H1 (cell line): ENCODE measurements around the gene ATP5MC2. TPM values are rescaled to one million over a fixed set of nuclear protein-coding genes. Genes with fewer than 3 reads are reported as not detected.

Experiments used
- CTCF ChIA-PET: fragments of 300-600 bp; sonication (Branson Sonifier 250); formaldehyde crosslinking; loops from one replicate; lab custom pipeline; 2021; ENCODE audit not compliant: partially characterized antibody; lab: Charles Lee
- POLR2A ChIA-PET: fragments of 300-600 bp; sonication (Branson Sonifier 250); formaldehyde crosslinking; loops from one replicate; lab custom pipeline; 2021; ENCODE audit warnings: inconsistent platforms; ENCODE audit not compliant: partially characterized antibody; lab: Charles Lee
- DNase-seq, 2 experiments: peaks; one replicate each; pipeline versions ENCODE4 v3.0.0 to v3.0.0-alpha.2; 2010 to 2022; ENCODE audit warnings: low spot score in 2 of 2, low read depth in 1 of 2, mixed read lengths in 1 of 2
- FAIRE-seq: peaks from 2 replicates; lab custom pipeline; 2011; peaks lifted over from hg19 to GRCh38; lab: Jason Lieb, UNC
- H2AFZ ChIP-seq: 2 replicates; pipeline ENCODE4 v1.8.1; 2012; ENCODE audit warnings: low read length, inconsistent platforms
- H2AK5ac ChIP-seq: 2 replicates; pipeline ENCODE4 v1.6.1; 2013; ENCODE audit warnings: low read depth, low read length
- H2BK120ac ChIP-seq: replicated peaks from 2 replicates; pipeline ENCODE3; 2013; ENCODE audit warnings: low read depth, low read length, inconsistent platforms
- H2BK12ac ChIP-seq: 2 replicates; pipeline ENCODE4 v1.6.1; 2013; ENCODE audit warnings: low read depth, low read length
- H2BK15ac ChIP-seq: 2 replicates; pipeline ENCODE4 v1.6.1; 2013; ENCODE audit warnings: low read length
- H2BK20ac ChIP-seq: 2 replicates; pipeline ENCODE4 v1.6.1; 2013; ENCODE audit warnings: low read length
- H2BK5ac ChIP-seq: 2 replicates; pipeline ENCODE4 v1.6.1; 2013; ENCODE audit warnings: low read depth, low read length
- H3K14ac ChIP-seq: 2 replicates; pipeline ENCODE4 v1.6.1; 2013; ENCODE audit warnings: inconsistent platforms; ENCODE audit not compliant: insufficient read length
- H3K18ac ChIP-seq: 2 replicates; pipeline ENCODE4 v1.6.1; 2013; ENCODE audit warnings: low read length; ENCODE audit errors: extremely low read depth
- H3K23ac ChIP-seq: 2 replicates; pipeline ENCODE4 v1.6.1; 2013; ENCODE audit warnings: inconsistent platforms; ENCODE audit not compliant: insufficient read length
- H3K23me2 ChIP-seq: 2 replicates; pipeline ENCODE4 v1.6.1; 2013; ENCODE audit warnings: low read depth, low read length
- H3K27ac ChIP-seq: 2 replicates; pipeline ENCODE4 v1.6.1; 2011; ENCODE audit warnings: low read depth, low read length, inconsistent platforms
- H3K27me3 ChIP-seq, 4 experiments: replicated peaks in 1 of 4; 1 replicate in 1 of 4; 2 replicates in 3 of 4; pipeline versions ENCODE4 v1.6.1 to v1.8.1; 2011 to 2013; ENCODE audit warnings: low read length in 3 of 4, mild to moderate bottlenecking in 3 of 4, inconsistent platforms in 2 of 4, mixed read lengths in 2 of 4, moderate library complexity in 1 of 4; ENCODE audit not compliant: control insufficient read depth in 3 of 4, insufficient read depth in 3 of 4; ENCODE audit errors: extremely low read depth in 1 of 4
- H3K36me3 ChIP-seq, 4 experiments: 2 replicates each; pipeline versions ENCODE4 v1.6.1 to v1.8.1; 2011 to 2013; ENCODE audit warnings: mild to moderate bottlenecking in 4 of 4, low read length in 3 of 4, moderate library complexity in 2 of 4, control low read depth in 1 of 4, inconsistent platforms in 1 of 4; ENCODE audit not compliant: insufficient read depth in 4 of 4, control insufficient read depth in 2 of 4
- H3K4ac ChIP-seq: replicated peaks from 2 replicates; pipeline ENCODE3; 2013; ENCODE audit warnings: low read length, low read depth, mixed read lengths, inconsistent platforms; ENCODE audit not compliant: insufficient read length
- H3K4me1 ChIP-seq, 4 experiments: replicated peaks in 1 of 4; 1 replicate in 1 of 4; 2 replicates in 3 of 4; pipeline versions ENCODE4 v1.6.1 to v1.8.1; 2011 to 2013; ENCODE audit warnings: low read length in 3 of 4, inconsistent platforms in 2 of 4, mixed read lengths in 1 of 4; ENCODE audit not compliant: insufficient read depth in 4 of 4, control insufficient read depth in 3 of 4
- H3K4me2 ChIP-seq, 2 experiments: 2 replicates each; pipeline versions ENCODE4 v1.6.1 to v1.8.1; 2011 to 2013; ENCODE audit warnings: low read depth in 2 of 2, low read length in 2 of 2, control low read depth in 1 of 2, inconsistent platforms in 1 of 2, mild to moderate bottlenecking in 1 of 2; ENCODE audit not compliant: insufficient read depth in 1 of 2
- H3K4me3 ChIP-seq, 4 experiments: fragments of 200-600, 300-600 bp in 1 of 4; sonication (generic), shearing (Covaris generic), sonication (Bioruptor Twin) in 1 of 4; 2 replicates each; pipeline versions ENCODE4 v1.5.1 to v1.8.1; 2011 to 2016; ENCODE audit warnings: low read length in 4 of 4, low read depth in 3 of 4, control low read depth in 2 of 4, inconsistent platforms in 2 of 4, mild to moderate bottlenecking in 2 of 4, mixed read lengths in 1 of 4, moderate library complexity in 1 of 4; ENCODE audit not compliant: insufficient read depth in 2 of 4; ENCODE audit errors: extremely low read depth in 1 of 4
- H3K56ac ChIP-seq: replicated peaks from 2 replicates; pipeline ENCODE3; 2013; ENCODE audit warnings: low read depth, mild to moderate bottlenecking, mixed read lengths, low read length, inconsistent platforms; ENCODE audit not compliant: insufficient read length
- H3K79me1 ChIP-seq: 2 replicates; pipeline ENCODE4 v1.6.1; 2013; ENCODE audit warnings: low read depth, low read length, control low read depth
- H3K79me2 ChIP-seq, 2 experiments: 2 replicates each; pipeline versions ENCODE4 v1.6.1 to v1.8.1; 2012 to 2013; ENCODE audit warnings: low read length in 2 of 2, mild to moderate bottlenecking in 2 of 2, inconsistent platforms in 1 of 2; ENCODE audit not compliant: insufficient read depth in 2 of 2, control insufficient read depth in 1 of 2
- H3K9ac ChIP-seq, 4 experiments: replicated peaks in 1 of 4; 1 replicate in 1 of 4; 2 replicates in 3 of 4; pipeline versions ENCODE4 v1.6.1 to v1.8.1; 2011 to 2013; ENCODE audit warnings: low read depth in 3 of 4, low read length in 3 of 4, control low read depth in 2 of 4, mild to moderate bottlenecking in 2 of 4, moderate library complexity in 2 of 4, inconsistent platforms in 1 of 4; ENCODE audit errors: extremely low read depth in 1 of 4
- H3K9me3 ChIP-seq, 2 experiments: 2 replicates each; pipeline versions ENCODE4 v1.6.1 to v1.8.1; 2012 to 2013; ENCODE audit warnings: mild to moderate bottlenecking in 2 of 2, moderate library complexity in 2 of 2, control low read depth in 1 of 2, inconsistent platforms in 1 of 2, low read depth in 1 of 2, low read length in 1 of 2, mixed read lengths in 1 of 2; ENCODE audit not compliant: insufficient read depth in 2 of 2
- H4K20me1 ChIP-seq, 2 experiments: replicated peaks in 1 of 2; 2 replicates each; pipeline versions ENCODE3 to v1.8.1; 2011 to 2013; ENCODE audit warnings: inconsistent platforms in 2 of 2, low read length in 2 of 2, mild to moderate bottlenecking in 1 of 2; ENCODE audit not compliant: insufficient read depth in 2 of 2, control insufficient read depth in 1 of 2
- H4K5ac ChIP-seq: 2 replicates; pipeline ENCODE4 v1.6.1; 2013; ENCODE audit warnings: low read length, low read depth, mixed read lengths, inconsistent platforms; ENCODE audit not compliant: insufficient read length
- H4K8ac ChIP-seq: 2 replicates; pipeline ENCODE4 v1.8.0; 2013; ENCODE audit warnings: mild to moderate bottlenecking, moderate library complexity, low read length, inconsistent platforms; ENCODE audit not compliant: insufficient read depth; ENCODE audit errors: extremely low read depth
- H4K91ac ChIP-seq: replicated peaks from 2 replicates; pipeline ENCODE3; 2013; ENCODE audit warnings: low read length, mixed read lengths, inconsistent platforms; ENCODE audit not compliant: insufficient read length
- ASH2L ChIP-seq: fragments of 200-600, 300-600 bp; sonication (generic); IDR thresholded peaks from one replicate; pipeline ENCODE4 v1.7.1; 2017; ENCODE audit warnings: low read length
- CBX5 ChIP-seq: fragments of 300-800, 300-1000 bp; sonication (generic); IDR thresholded peaks from 2 replicates; pipeline ENCODE4 v1.7.1; 2016; ENCODE audit warnings: antibody characterized with exemption, low read length, low read depth
- CHD1 ChIP-seq: IDR thresholded peaks from 2 replicates; pipeline ENCODE4 v1.6.1; 2012; ENCODE audit warnings: low read depth, low read length, improper control_type of control experiment
- EP300 ChIP-seq, 2 experiments: IDR thresholded peaks; 1 replicate in 1 of 2; 2 replicates in 1 of 2; pipeline ENCODE4 v1.6.1; 2011 to 2012; ENCODE audit warnings: low read depth in 2 of 2, low read length in 2 of 2, mild to moderate bottlenecking in 2 of 2, borderline replicate concordance in 1 of 2, inconsistent platforms in 1 of 2, moderate library complexity in 1 of 2
- NANOG ChIP-seq: IDR thresholded peaks from 2 replicates; pipeline ENCODE4 v1.6.1; 2011; ENCODE audit warnings: low read length, low read depth, mild to moderate bottlenecking, inconsistent platforms; ENCODE audit not compliant: insufficient read depth, poor library complexity, severe bottlenecking
- RNF2 ChIP-seq: fragments of 200-900, 300-1000 bp; sonication (generic); IDR thresholded peaks from 2 replicates; pipeline ENCODE4 v1.7.1; 2016; ENCODE audit warnings: borderline replicate concordance, low read depth, mild to moderate bottlenecking, antibody characterized with exemption, low read length; ENCODE audit not compliant: poor library complexity, severe bottlenecking; ENCODE audit errors: missing control alignments
- SAP30 ChIP-seq: fragments of 300-600 bp; sonication (generic); IDR thresholded peaks from 2 replicates; pipeline ENCODE4 v1.7.1; 2012; ENCODE audit warnings: low read length, moderate library complexity, mild to moderate bottlenecking, inconsistent platforms; ENCODE audit not compliant: insufficient read depth, insufficient replicate concordance
- TEAD4 ChIP-seq: IDR thresholded peaks from 2 replicates; pipeline ENCODE4 v1.6.1; 2012; ENCODE audit warnings: low read depth, low read length, inconsistent platforms, mixed read lengths
- WGBS, 2 experiments: shearing (Covaris generic) in 1 of 2; methylation state at CpG; one replicate each; pipeline versions ENCODE4 v1.1.6 to v1.1.7; 2013 to 2015; ENCODE audit warnings: low lambda C conversion rate in 2 of 2, mixed read lengths in 2 of 2, inconsistent platforms in 1 of 2, low coverage in 1 of 2, missing lambda C conversion rate in 1 of 2; ENCODE audit not compliant: insufficient replicate concordance in 2 of 2, insufficient coverage in 1 of 2, insufficient read length in 1 of 2; ENCODE audit errors: extremely low coverage in 1 of 2, missing lambda C conversion rate in 1 of 2; 5-methylcytosine and 5-hydroxymethylcytosine counted together
- polyA plus RNA-seq, 7 experiments: library from polyadenylated mRNA; depleted of rRNA in 3 of 7; stranded (reverse) in 5 of 7; unstranded in 2 of 7; fragments of >200 nt in 5 of 7; fragments of 200-250 nt in 2 of 7; gene quantifications; 1 replicate in 5 of 7; 2 replicates in 1 of 7; 4 replicates in 1 of 7; pipeline versions ENCODE4 v1.2.1 to v1.2.3, GENCODE V29; 2011 to 2013; ENCODE audit warnings: missing spikeins in 2 of 7, mixed read lengths in 2 of 7
- total RNA-seq: library from RNA; stranded (reverse); fragmentation: NEBNext Ultra II Directional; extraction: Animal tissue kit (Norgen Biotek cat#: 25700); gene quantifications from 2 replicates; pipeline ENCODE4 v1.2.1, GENCODE V29; 2021
- TF ChIP-seq, protein P1 (sequence below): IDR thresholded peaks from 2 replicates; pipeline ENCODE4 v1.6.1; 2012; ENCODE audit warnings: inconsistent platforms
- TF ChIP-seq, protein P2 (sequence below): IDR thresholded peaks from 2 replicates; pipeline ENCODE4 v1.6.1; 2011; ENCODE audit warnings: low read length, improper control_type of control experiment

The ATP5MC2 gene
- total and polyA plus RNA-seq, 2 of the 8 experiments (the other 6 are each of a cell fraction or from before 2014, with no cell fraction given): 408 to 952 TPM

DNA sequence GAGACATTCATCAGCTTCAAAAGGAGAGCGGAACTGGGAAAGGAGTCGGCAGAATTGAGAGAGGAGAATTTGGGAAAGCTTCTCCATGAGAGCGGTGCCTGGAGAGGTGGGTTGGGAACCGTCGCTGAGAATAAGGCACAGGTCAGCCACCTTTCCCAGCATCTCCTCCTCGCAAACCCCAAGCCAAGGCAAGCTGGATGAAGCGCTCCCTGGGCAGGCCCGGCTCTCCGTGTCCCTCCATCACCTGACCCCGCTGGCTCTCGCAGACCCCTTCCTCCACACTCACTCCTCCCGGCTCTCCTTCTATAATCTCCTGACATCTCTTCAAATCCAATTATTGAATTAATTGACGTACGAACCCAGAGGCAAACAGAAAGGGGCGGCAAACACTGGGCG, 18.9 kb upstream of the ATP5MC2 start:
- no peak overlapping the region for H3K27ac ChIP-seq
- H4K20me1 ChIP-seq: no peaks in the 10 kb centered on the region
- no peaks in the 10 kb centered on the region for H3K79me2 ChIP-seq
- no peaks in the 10 kb centered on the region for H3K9me3 ChIP-seq
- peaks cover 11% of the 10 kb centered on the region for H3K23me2 ChIP-seq
- H2AK5ac ChIP-seq: no peak overlapping the region
- H3K27me3 ChIP-seq: peaks cover 8 to 40% (median 34%) of the 10 kb centered on the region in 4 experiments
- H2BK120ac ChIP-seq: no peak overlapping the region
- no peak for FAIRE-seq
- H3K36me3 ChIP-seq: no peaks in the 10 kb centered on the region
- 20% methylated on average over 16 of the region's 16 CpGs; no CpG with 5 or more reads in 1 of the 2 experiments for WGBS, 2 experiments
- no peak overlapping the region for H3K4ac ChIP-seq
- H3K56ac ChIP-seq: no peak overlapping the region
- H2AFZ ChIP-seq: peak overlapping the region; percentile 67; the same call in 1 of the 2 replicates
- no peak overlapping the region for H3K9ac ChIP-seq
- H4K5ac ChIP-seq: no peak overlapping the region
- peak in 1 of 2 experiments; percentile 63 for DNase-seq
- H3K14ac ChIP-seq: no peak overlapping the region
- H3K4me2 ChIP-seq: peak overlapping the region; percentile 80 to 87
- no peak overlapping the region; the same call in 1 of the 2 replicates for H4K8ac ChIP-seq
- no peaks in the 10 kb centered on the region for H3K79me1 ChIP-seq
- no peak overlapping the region for H3K23ac ChIP-seq
- H2BK12ac ChIP-seq: no peak overlapping the region
- H3K4me1 ChIP-seq: peaks cover 3 to 17% (median 9%) of the 10 kb centered on the region in 4 experiments
- H2BK20ac ChIP-seq: no peak overlapping the region
- ChIA-PET CTCF (interaction anchor here (0.7 to 7.1 kb wide), 7 partner anchors 10 to 292 kb away, joined by 3 to 194 read pairs (median 4); no protein-coding TSS in a partner anchor), POLR2A (interaction anchor here (0.8 to 11.9 kb wide), 7 partner anchors 9 to 211 kb away, joined by 3 to 109 read pairs (median 5); partner anchors contain the start of gene ATP5MC2)
- no peak overlapping the region for H2BK5ac ChIP-seq
- no peak overlapping the region for H2BK15ac ChIP-seq
- peak overlapping the region; percentile 30 to 57 (median 38); a peak in 6 of 8 replicates for H3K4me3 ChIP-seq
- no peak overlapping the region for H4K91ac ChIP-seq
- H3K18ac ChIP-seq: no peak overlapping the region; the same call in 1 of the 2 replicates
- no peak for TF ChIP-seq RNF2
- TF ChIP-seq TEAD4: no peak
- TF ChIP-seq, protein P1, sequence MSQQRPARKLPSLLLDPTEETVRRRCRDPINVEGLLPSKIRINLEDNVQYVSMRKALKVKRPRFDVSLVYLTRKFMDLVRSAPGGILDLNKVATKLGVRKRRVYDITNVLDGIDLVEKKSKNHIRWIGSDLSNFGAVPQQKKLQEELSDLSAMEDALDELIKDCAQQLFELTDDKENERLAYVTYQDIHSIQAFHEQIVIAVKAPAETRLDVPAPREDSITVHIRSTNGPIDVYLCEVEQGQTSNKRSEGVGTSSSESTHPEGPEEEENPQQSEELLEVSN: peak; percentile 1; the same call in 1 of the 2 replicates
- TF ChIP-seq, protein P2, sequence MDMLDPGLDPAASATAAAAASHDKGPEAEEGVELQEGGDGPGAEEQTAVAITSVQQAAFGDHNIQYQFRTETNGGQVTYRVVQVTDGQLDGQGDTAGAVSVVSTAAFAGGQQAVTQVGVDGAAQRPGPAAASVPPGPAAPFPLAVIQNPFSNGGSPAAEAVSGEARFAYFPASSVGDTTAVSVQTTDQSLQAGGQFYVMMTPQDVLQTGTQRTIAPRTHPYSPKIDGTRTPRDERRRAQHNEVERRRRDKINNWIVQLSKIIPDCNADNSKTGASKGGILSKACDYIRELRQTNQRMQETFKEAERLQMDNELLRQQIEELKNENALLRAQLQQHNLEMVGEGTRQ: peak; percentile 11; the same call in 1 of the 2 replicates
- TF ChIP-seq ASH2L: no peak
- TF ChIP-seq SAP30: no peak
- TF ChIP-seq EP300 (IDR thresholded peaks at IDR 0.05; ENCODE audit: borderline replicate concordance in 1 of 2, low read depth in 2 of 2, low read length in 2 of 2): no peak
- TF ChIP-seq CBX5: no peak
- no peak for TF ChIP-seq NANOG
- no peak for TF ChIP-seq CHD1
